HCT116 (cell line): ENCODE results near the gene PROX1. TPM values are rescaled to one million over a fixed set of nuclear protein-coding genes. Genes with fewer than 3 reads are reported as not detected.

ENCODE experiments used
- ATAC-seq: fragments of 200-7000 bp; cut with Tn5 transposase; 2 replicates; pipeline ENCODE4 v1.9.1; 2020; ENCODE audit warnings: mild to moderate bottlenecking, moderate library complexity
- BruUV-seq: library from RNA; stranded (reverse); fragments of 400-500 nt; replicated peaks from 2 replicates; lab custom pipeline; 2021; lab: Mats Ljungman, UMichigan
- CTCF ChIA-PET: fragments of 300-600 bp; sonication (Branson Sonifier 250); formaldehyde crosslinking; loops from one replicate; lab custom pipeline; 2021; ENCODE audit warnings: antibody characterized with exemption; lab: Charles Lee
- POLR2A ChIA-PET: fragments of 300-600, 350-600 bp; sonication (Branson Sonifier 250); formaldehyde crosslinking; loops from one replicate; lab custom pipeline; 2021; ENCODE audit warnings: antibody characterized with exemption; lab: Charles Lee
- RAD21 ChIA-PET, 2 experiments: fragments of 300-600 bp; sonication (Branson Sonifier 250); formaldehyde crosslinking; loops; one replicate each; lab custom pipeline; 2023; ENCODE audit warnings: low total read pairs in 2 of 2; ENCODE audit not compliant: uncharacterized antibody in 2 of 2, unreplicated experiment in 2 of 2, low non-redundant PET in 1 of 2; lab: Charles Lee
- DNase-seq: peaks from one replicate; pipeline ENCODE4 v3.0.0-alpha.2; 2010; ENCODE audit warnings: low read depth, low spot score
- H2AFZ ChIP-seq: fragments of 200-600 bp; shearing (Covaris generic), sonication (generic); 2 replicates; pipeline ENCODE4 v1.6.1; 2017; ENCODE audit warnings: low read depth, mixed run types, mixed read lengths, antibody characterized with exemption, low read length; ENCODE audit not compliant: poor library complexity, severe bottlenecking
- H3K27ac ChIP-seq: 2 replicates; pipeline ENCODE4 v1.5.1; 2012; ENCODE audit warnings: low read depth, low read length
- H3K27me3 ChIP-seq: fragments of 200-600 bp; sonication (generic); 2 replicates; pipeline ENCODE4 v1.6.1; 2016; ENCODE audit warnings: mixed run types, low read length, mixed read lengths; ENCODE audit not compliant: insufficient read depth
- H3K36me3 ChIP-seq, 2 experiments: fragments of 200-500 bp in 1 of 2; fragments of 200-600 bp in 1 of 2; sonication (Bioruptor generic) in 1 of 2; sonication (generic) in 1 of 2; 2 replicates each; pipeline versions ENCODE4 v1.5.1 to v1.6.1; 2014 to 2016; ENCODE audit warnings: low read length in 2 of 2, inconsistent platforms in 1 of 2, mixed read lengths in 1 of 2, mixed run types in 1 of 2; ENCODE audit not compliant: insufficient read depth in 2 of 2, control insufficient read depth in 1 of 2
- H3K4me1 ChIP-seq, 2 experiments: fragments of 200-600 bp in 1 of 2; sonication (generic) in 1 of 2; 2 replicates each; pipeline versions ENCODE4 v1.5.1 to v1.6.1; 2012 to 2017; ENCODE audit warnings: low read length in 2 of 2, inconsistent platforms in 1 of 2, mild to moderate bottlenecking in 1 of 2, mixed read lengths in 1 of 2, mixed run types in 1 of 2, moderate library complexity in 1 of 2; ENCODE audit not compliant: insufficient read depth in 2 of 2, control insufficient read depth in 1 of 2
- H3K4me2 ChIP-seq: fragments of 200-600 bp; sonication (generic); 2 replicates; pipeline ENCODE4 v1.6.1; 2017; ENCODE audit warnings: mixed run types, low read length, mixed read lengths
- H3K4me3 ChIP-seq, 2 experiments: fragments of 200-600 bp in 1 of 2; sonication (generic) in 1 of 2; replicated peaks in 1 of 2; 2 replicates each; pipeline ENCODE4 v1.5.1; 2011 to 2016; ENCODE audit warnings: low read length in 2 of 2, control low read depth in 1 of 2, low read depth in 1 of 2, mild to moderate bottlenecking in 1 of 2, mixed read lengths in 1 of 2, mixed run types in 1 of 2
- H3K79me2 ChIP-seq: fragments of 200-600 bp; sonication (generic); 2 replicates; pipeline ENCODE4 v1.6.1; 2017; ENCODE audit warnings: mild to moderate bottlenecking, mixed run types, low read length, moderate library complexity, mixed read lengths; ENCODE audit not compliant: insufficient read depth
- H3K9ac ChIP-seq: fragments of 200-600 bp; sonication (generic); 2 replicates; pipeline ENCODE4 v1.6.1; 2016; ENCODE audit warnings: low read length, mixed read lengths
- H3K9me2 ChIP-seq: fragments of 200-600 bp; sonication (generic), shearing (Covaris generic); 2 replicates; pipeline ENCODE4 v1.6.1; 2017; ENCODE audit warnings: mixed run types, mild to moderate bottlenecking, moderate library complexity; ENCODE audit not compliant: insufficient read depth
- H3K9me3 ChIP-seq, 2 experiments: fragments of 200-500 bp in 1 of 2; fragments of 200-600 bp in 1 of 2; sonication (Bioruptor generic) in 1 of 2; sonication (generic) in 1 of 2; 2 replicates each; pipeline ENCODE4 v1.6.1; 2014 to 2017; ENCODE audit warnings: low read length in 2 of 2, mixed read lengths in 2 of 2, inconsistent platforms in 1 of 2, low read depth in 1 of 2, mild to moderate bottlenecking in 1 of 2, mixed run types in 1 of 2, moderate library complexity in 1 of 2; ENCODE audit not compliant: control insufficient read depth in 1 of 2, insufficient read depth in 1 of 2
- H4K20me1 ChIP-seq: fragments of 200-600 bp; sonication (generic), shearing (Covaris generic); 2 replicates; pipeline ENCODE4 v1.6.1; 2017; ENCODE audit warnings: mixed run types, mild to moderate bottlenecking, moderate library complexity; ENCODE audit not compliant: insufficient read depth
- ATF3 ChIP-seq: IDR thresholded peaks from 2 replicates; pipeline ENCODE4 v1.6.1; 2012
- CBX3 ChIP-seq: IDR thresholded peaks from 2 replicates; pipeline ENCODE4 v1.6.1; 2012; ENCODE audit warnings: low read depth
- CEBPB ChIP-seq: IDR thresholded peaks from 2 replicates; pipeline ENCODE4 v1.6.1; 2012; ENCODE audit warnings: low read depth
- CTCF ChIP-seq, 3 experiments: fragments of 200-600 bp in 1 of 3; sonication (generic) in 1 of 3; IDR thresholded peaks in 2 of 3; conservative IDR thresholded peaks in 1 of 3; 2 replicates each; pipeline ENCODE4 v1.5.1; 2012 to 2017; ENCODE audit warnings: low read depth in 2 of 3, low read length in 2 of 3, antibody characterized with exemption in 1 of 3, borderline replicate concordance in 1 of 3, control low read depth in 1 of 3, mild to moderate bottlenecking in 1 of 3, mixed read lengths in 1 of 3, mixed run types in 1 of 3, moderate library complexity in 1 of 3; ENCODE audit not compliant: insufficient read depth in 1 of 3
- EGR1 ChIP-seq: IDR thresholded peaks from 2 replicates; pipeline ENCODE4 v1.6.1; 2012; ENCODE audit warnings: low read depth
- ELF1 ChIP-seq: IDR thresholded peaks from 2 replicates; pipeline ENCODE4 v1.6.1; 2012; ENCODE audit warnings: low read depth, borderline replicate concordance
- EZH2 ChIP-seq: fragments of 200-600 bp; sonication (generic); IDR thresholded peaks from 2 replicates; pipeline ENCODE4 v1.6.1; 2017; ENCODE audit warnings: antibody characterized with exemption, mixed run types
- EZH2phosphoT487 ChIP-seq: fragments of 200-600 bp; IDR thresholded peaks from 2 replicates; pipeline ENCODE4 v1.6.1; 2018; ENCODE audit warnings: antibody characterized with exemption, borderline replicate concordance
- FOSL1 ChIP-seq: IDR thresholded peaks from 2 replicates; pipeline ENCODE4 v1.6.1; 2012; ENCODE audit warnings: low read depth
- JUND ChIP-seq: IDR thresholded peaks from 2 replicates; pipeline ENCODE4 v1.6.1; 2012
- MAX ChIP-seq: IDR thresholded peaks from 2 replicates; pipeline ENCODE4 v1.6.1; 2012
- POLR2A ChIP-seq: IDR thresholded peaks from 2 replicates; pipeline ENCODE4 v1.7.0; 2011; ENCODE audit warnings: borderline replicate concordance; ENCODE audit not compliant: insufficient read depth, insufficient read length; ENCODE audit errors: extremely low read depth
- POLR2AphosphoS5 ChIP-seq: IDR thresholded peaks from 2 replicates; pipeline ENCODE4 v1.6.1; 2011; ENCODE audit warnings: mild to moderate bottlenecking, low read depth, low read length, moderate library complexity
- RAD21 ChIP-seq: IDR thresholded peaks from 2 replicates; pipeline ENCODE4 v1.6.1; 2012; ENCODE audit warnings: low read depth, mild to moderate bottlenecking
- SIN3A ChIP-seq: IDR thresholded peaks from 2 replicates; pipeline ENCODE4 v1.6.1; 2012; ENCODE audit warnings: low read depth
- SRF ChIP-seq: IDR thresholded peaks from 2 replicates; pipeline ENCODE4 v1.6.1; 2012; ENCODE audit warnings: low read depth
- YY1 ChIP-seq: IDR thresholded peaks from 2 replicates; pipeline ENCODE4 v1.6.1; 2011; ENCODE audit warnings: low read length, low read depth, moderate library complexity, mild to moderate bottlenecking; ENCODE audit not compliant: insufficient replicate concordance; ENCODE audit errors: extremely low read depth
- ZBTB33 ChIP-seq: IDR thresholded peaks from 2 replicates; pipeline ENCODE4 v1.6.1; 2011; ENCODE audit warnings: mild to moderate bottlenecking, low read length, moderate library complexity; ENCODE audit not compliant: insufficient replicate concordance; ENCODE audit errors: extremely low read depth
- intact Hi-C: fragments of 100-400 bp; cut with micrococcal nuclease; formaldehyde crosslinking; loops from 2 replicates; pipeline ENCODE4 v1.10.0; 2022
- total RNA-seq: library from RNA; stranded (reverse); gene quantifications from one replicate; pipeline ENCODE4 v1.2.1, GENCODE V29; 2021; ENCODE audit not compliant: unreplicated experiment

PROX1 gene
- total RNA-seq, 1 experiment from 2014 or later, result 0.22 TPM

GRCh38 chr1:214002472-214002871 is 14.7 kb downstream of the PROX1 start:
- no peak overlapping the region for H3K4me2 ChIP-seq
- 0 out of 2 replicates have a peak, but pooled peaks cover 10% of the 10 kb centered on the region for H3K27me3 ChIP-seq
- RAD21 ChIA-PET, result no interaction called here
- POLR2A ChIA-PET, result no interaction called here
- CTCF ChIA-PET, result no interaction called here
- H2AFZ ChIP-seq, result no peak overlapping the region
- DNase-seq (no peak), ATAC-seq (no peak)
- H3K4me1 ChIP-seq, result no peaks in the 10 kb centered on the region
- H3K79me2 ChIP-seq, result no peaks in the 10 kb centered on the region
- BruUV-seq, result no TSS peak
- no peak for TF ChIP-seq ATF3
- no peak for TF ChIP-seq CEBPB
- no peak for TF ChIP-seq EZH2phosphoT487
- H3K27ac ChIP-seq, result no peak overlapping the region
- H3K9me2 ChIP-seq, result no peaks in the 10 kb centered on the region
- no peak overlapping the region for H3K4me3 ChIP-seq
- intact Hi-C loops, result no loop called here
- no peaks in the 10 kb centered on the region for H3K36me3 ChIP-seq
- no peaks in the 10 kb centered on the region for H4K20me1 ChIP-seq
- no peak overlapping the region for H3K9ac ChIP-seq
- H3K9me3 ChIP-seq, result no peaks in the 10 kb centered on the region

GRCh38 chr1:214003233-214003632 is 15.5 kb downstream of the PROX1 start:
- ATAC-seq (no peak), DNase-seq (no peak)
- Histone ChIP-seq H3K4me1 (no peaks in the 10 kb centered on the region), H3K27ac (no peak overlapping the region), H3K9ac (no peak overlapping the region), H4K20me1 (no peaks in the 10 kb centered on the region), H3K79me2 (no peaks in the 10 kb centered on the region), H3K36me3 (no peaks in the 10 kb centered on the region), H3K4me3 (no peak overlapping the region), H3K9me3 (no peaks in the 10 kb centered on the region), H2AFZ (no peak overlapping the region)
- intact Hi-C loops, result no loop called here
- TF ChIP-seq SIN3A, result no peak
- TF ChIP-seq RAD21, result no peak
- TF ChIP-seq YY1, result no peak
- TF ChIP-seq JUND, result no peak
- no peak for TF ChIP-seq FOSL1
- TF ChIP-seq EGR1, result no peak
- TF ChIP-seq ATF3, result no peak
- no peak for TF ChIP-seq SRF
- no peak for TF ChIP-seq ZBTB33
- TF ChIP-seq CBX3, result no peak
- no peak for TF ChIP-seq POLR2AphosphoS5
- TF ChIP-seq CEBPB, result no peak
- TF ChIP-seq EZH2phosphoT487, result no peak
- no peak for TF ChIP-seq ELF1
- no peak for TF ChIP-seq MAX
- no peak for TF ChIP-seq POLR2A
- TF ChIP-seq EZH2, result no peak
- no peak for TF ChIP-seq CTCF (IDR thresholded peaks at IDR 0.05 in 2 of 3, conservative IDR thresholded peaks at IDR 0.05 in 1 of 3; ENCODE audit: borderline replicate concordance in 1 of 3, insufficient read depth in 1 of 3, low read depth in 2 of 3, low read length in 2 of 3)
- TF ChIP-seq, all 23 proteins: peak for 0
- Histone ChIP-seq H3K9me2 (no peaks in the 10 kb centered on the region), H3K4me2 (no peak overlapping the region), H3K27me3 (0 out of 2 replicates have a peak, but pooled peaks cover 7% of the 10 kb centered on the region)
- CTCF ChIA-PET, result no interaction called here
- RAD21 ChIA-PET, result no interaction called here
- BruUV-seq, result no TSS peak
- POLR2A ChIA-PET, result no interaction called here
